Neural cell (in vitro differentiated cells): Measurements from ENCODE around the gene WTAP. TPM values are rescaled to one million over a fixed set of nuclear protein-coding genes. Genes with fewer than 3 reads are reported as not detected.

Experiments used
- H2AFZ ChIP-seq: fragments of 200-600, 300-800 bp; sonication (generic), shearing (Covaris generic); 2 replicates; pipeline ENCODE4 v1.6.0; 2014; ENCODE audit warnings: low read depth, mild to moderate bottlenecking, antibody characterized with exemption, low read length, moderate library complexity
- H3F3A ChIP-seq: fragments of 200-600 bp; shearing (Covaris generic); 2 replicates; pipeline ENCODE4 v1.6.1; 2016; ENCODE audit warnings: mild to moderate bottlenecking, moderate library complexity, mixed read lengths, antibody characterized with exemption, low read length; ENCODE audit not compliant: insufficient read depth, poor library complexity, severe bottlenecking
- H3K27ac ChIP-seq: fragments of 200-600, 300-800 bp; sonication (generic), shearing (Covaris generic); 2 replicates; pipeline ENCODE4 v1.5.1; 2014; ENCODE audit warnings: mild to moderate bottlenecking, low read length, moderate library complexity
- H3K27me3 ChIP-seq: fragments of 300-800, 200-600 bp; sonication (generic), shearing (Covaris generic); 2 replicates; pipeline ENCODE4 v1.6.0; 2014; ENCODE audit warnings: mild to moderate bottlenecking, low read depth, low read length, moderate library complexity; ENCODE audit not compliant: insufficient read depth
- H3K36me3 ChIP-seq: fragments of 300-800, 200-600 bp; sonication (generic), shearing (Covaris generic); 2 replicates; pipeline ENCODE4 v1.5.1; 2014; ENCODE audit warnings: mild to moderate bottlenecking, antibody characterized with exemption, low read length, moderate library complexity; ENCODE audit not compliant: insufficient read depth
- H3K4me2 ChIP-seq: fragments of 300-800, 200-600 bp; sonication (generic), shearing (Covaris generic); 2 replicates; pipeline ENCODE4 v1.6.0; 2014; ENCODE audit warnings: mild to moderate bottlenecking, low read length
- H3K4me3 ChIP-seq: fragments of 300-800, 200-600 bp; sonication (generic), shearing (Covaris generic); 2 replicates; pipeline ENCODE4 v1.5.1; 2014; ENCODE audit warnings: mild to moderate bottlenecking, low read length, moderate library complexity
- H3K79me2 ChIP-seq: fragments of 200-600 bp; shearing (Covaris generic); replicated peaks from 2 replicates; pipeline ENCODE4 v1.6.0; 2014; ENCODE audit warnings: mild to moderate bottlenecking, low read length, moderate library complexity; ENCODE audit not compliant: insufficient read depth
- H3K9ac ChIP-seq: fragments of 300-800, 200-600 bp; sonication (generic), shearing (Covaris generic); 2 replicates; pipeline ENCODE4 v1.6.1; 2016; ENCODE audit warnings: mild to moderate bottlenecking, low read length, mixed read lengths
- H3K9me2 ChIP-seq: fragments of 200-600 bp; shearing (Covaris generic); 2 replicates; pipeline ENCODE4 v1.6.1; 2016; ENCODE audit warnings: mild to moderate bottlenecking, low read length, mixed read lengths; ENCODE audit not compliant: insufficient read depth
- H3K9me3 ChIP-seq: fragments of 200-600, 300-800 bp; sonication (generic), shearing (Covaris generic); 2 replicates; pipeline ENCODE4 v1.6.1; 2016; ENCODE audit warnings: mild to moderate bottlenecking, mixed run types, low read length, moderate library complexity, mixed read lengths
- H4K20me1 ChIP-seq: fragments of 200-600 bp; shearing (Covaris generic); 2 replicates; pipeline ENCODE4 v1.6.1; 2016; ENCODE audit warnings: mild to moderate bottlenecking, mixed run types; ENCODE audit not compliant: insufficient read depth
- CTCF ChIP-seq: fragments of 450-650 bp; IDR thresholded peaks from 2 replicates; pipeline ENCODE4 v1.5.1; 2014; ENCODE audit warnings: antibody characterized with exemption, mild to moderate bottlenecking, moderate library complexity; ENCODE audit not compliant: poor library complexity, severe bottlenecking
- EP300 ChIP-seq: fragments of 450-650 bp; conservative IDR thresholded peaks from 2 replicates; pipeline ENCODE4 v1.6.1; 2014; ENCODE audit warnings: antibody characterized with exemption, mild to moderate bottlenecking, moderate library complexity; ENCODE audit not compliant: poor library complexity, severe bottlenecking
- EZH2 ChIP-seq: fragments of 200-600, 300-800 bp; shearing (Covaris generic), sonication (generic); IDR thresholded peaks from 2 replicates; pipeline ENCODE4 v1.6.1; 2014; ENCODE audit warnings: antibody characterized with exemption, low read length, borderline replicate concordance, mild to moderate bottlenecking; ENCODE audit not compliant: insufficient read depth, poor library complexity, severe bottlenecking
- MXI1 ChIP-seq: fragments of 450-650 bp; conservative IDR thresholded peaks from 2 replicates; pipeline ENCODE4 v1.6.1; 2014; ENCODE audit warnings: antibody characterized with exemption, mild to moderate bottlenecking; ENCODE audit not compliant: poor library complexity, severe bottlenecking
- POLR2AphosphoS5 ChIP-seq: IDR thresholded peaks from 2 replicates; pipeline ENCODE4 v1.6.1; 2012
- RAD21 ChIP-seq: fragments of 450-650 bp; conservative IDR thresholded peaks from 2 replicates; pipeline ENCODE4 v1.6.1; 2014; ENCODE audit warnings: antibody characterized with exemption, mild to moderate bottlenecking, moderate library complexity
- SMC3 ChIP-seq: fragments of 450-650 bp; conservative IDR thresholded peaks from 2 replicates; pipeline ENCODE4 v1.6.1; 2014; ENCODE audit warnings: antibody characterized with exemption, mild to moderate bottlenecking, moderate library complexity; ENCODE audit not compliant: poor library complexity
- TAF1 ChIP-seq: IDR thresholded peaks from 2 replicates; pipeline ENCODE4 v1.6.1; 2012; ENCODE audit warnings: low read depth
- polyA plus RNA-seq: library from polyadenylated mRNA; depleted of rRNA; stranded (reverse); fragments of >200 nt; gene quantifications from 2 replicates; pipeline ENCODE4 v1.2.3, GENCODE V29; 2014
- TF ChIP-seq, protein P1 (sequence below): IDR thresholded peaks from 2 replicates; pipeline ENCODE4 v1.6.1; 2012; ENCODE audit warnings: borderline replicate concordance

The WTAP gene
- polyA plus RNA-seq, 1 donor from 2014 or later = 94.1 TPM

DNA sequence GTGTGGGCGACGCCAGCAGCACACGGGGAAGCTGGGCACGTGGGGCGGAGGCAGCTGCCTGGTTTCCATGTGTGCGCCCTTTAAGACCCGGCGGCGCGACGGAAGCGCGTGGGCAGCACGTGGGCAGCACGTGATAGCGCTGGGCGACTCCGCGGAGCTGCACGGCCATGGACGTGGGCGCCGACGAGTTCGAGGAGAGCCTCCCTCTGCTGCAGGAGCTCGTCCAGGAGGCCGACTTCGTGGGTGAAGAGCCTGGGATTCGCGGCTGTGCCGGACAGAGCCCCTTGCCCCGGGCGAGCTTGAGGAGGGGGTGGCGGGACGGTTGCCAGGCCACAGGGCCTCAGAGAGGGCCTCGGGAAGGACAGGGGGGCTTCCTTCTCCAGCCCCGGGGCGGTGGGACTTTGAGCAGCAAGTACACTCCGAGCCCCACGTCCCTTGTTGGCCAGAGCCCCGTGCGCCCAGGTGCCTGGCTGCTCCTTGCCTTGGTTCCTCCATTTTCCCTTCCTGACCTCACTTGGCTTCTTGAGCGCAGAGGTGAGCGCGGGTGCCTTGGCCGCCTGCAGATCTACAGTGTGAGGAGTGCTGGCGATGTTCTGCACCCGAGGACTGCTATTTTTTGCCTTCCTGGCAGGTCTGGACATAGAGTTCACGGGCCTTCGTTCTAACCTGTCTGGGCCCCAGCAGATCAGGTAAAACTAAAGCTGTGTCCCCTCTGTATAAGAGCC is 73.0 kb downstream of the WTAP start, which contains the start of gene PNLDC1:
TSS of gene PNLDC1 (plus strand) at position 136 of the 725 bp plus-strand sequence. CDS start at position 168, 32 bp downstream.
- Histone ChIP-seq H3K4me2 (no peak within 1 kb of the TSS), H3K27me3 (no peaks in the 10 kb centered on the region), H4K20me1 (no peaks in the 10 kb centered on the region), H3F3A (no peaks in the 10 kb centered on the region), H3K9me3 (no peaks in the 10 kb centered on the region), H2AFZ (no peak within 1 kb of the TSS), H3K27ac (no peak within 1 kb of the TSS), H3K4me3 (no peak within 1 kb of the TSS), H3K79me2 (no peaks in the 10 kb centered on the region), H3K9ac (no peak within 1 kb of the TSS), H3K36me3 (no peaks in the 10 kb centered on the region), H3K9me2 (no peaks in the 10 kb centered on the region)
- TF ChIP-seq TAF1 (no peak), POLR2AphosphoS5 (no peak), SMC3 (no peak), EP300 (no peak), CTCF (no peak), MXI1 (no peak), EZH2 (no peak), RAD21 (no peak)
- TF ChIP-seq, protein P1, sequence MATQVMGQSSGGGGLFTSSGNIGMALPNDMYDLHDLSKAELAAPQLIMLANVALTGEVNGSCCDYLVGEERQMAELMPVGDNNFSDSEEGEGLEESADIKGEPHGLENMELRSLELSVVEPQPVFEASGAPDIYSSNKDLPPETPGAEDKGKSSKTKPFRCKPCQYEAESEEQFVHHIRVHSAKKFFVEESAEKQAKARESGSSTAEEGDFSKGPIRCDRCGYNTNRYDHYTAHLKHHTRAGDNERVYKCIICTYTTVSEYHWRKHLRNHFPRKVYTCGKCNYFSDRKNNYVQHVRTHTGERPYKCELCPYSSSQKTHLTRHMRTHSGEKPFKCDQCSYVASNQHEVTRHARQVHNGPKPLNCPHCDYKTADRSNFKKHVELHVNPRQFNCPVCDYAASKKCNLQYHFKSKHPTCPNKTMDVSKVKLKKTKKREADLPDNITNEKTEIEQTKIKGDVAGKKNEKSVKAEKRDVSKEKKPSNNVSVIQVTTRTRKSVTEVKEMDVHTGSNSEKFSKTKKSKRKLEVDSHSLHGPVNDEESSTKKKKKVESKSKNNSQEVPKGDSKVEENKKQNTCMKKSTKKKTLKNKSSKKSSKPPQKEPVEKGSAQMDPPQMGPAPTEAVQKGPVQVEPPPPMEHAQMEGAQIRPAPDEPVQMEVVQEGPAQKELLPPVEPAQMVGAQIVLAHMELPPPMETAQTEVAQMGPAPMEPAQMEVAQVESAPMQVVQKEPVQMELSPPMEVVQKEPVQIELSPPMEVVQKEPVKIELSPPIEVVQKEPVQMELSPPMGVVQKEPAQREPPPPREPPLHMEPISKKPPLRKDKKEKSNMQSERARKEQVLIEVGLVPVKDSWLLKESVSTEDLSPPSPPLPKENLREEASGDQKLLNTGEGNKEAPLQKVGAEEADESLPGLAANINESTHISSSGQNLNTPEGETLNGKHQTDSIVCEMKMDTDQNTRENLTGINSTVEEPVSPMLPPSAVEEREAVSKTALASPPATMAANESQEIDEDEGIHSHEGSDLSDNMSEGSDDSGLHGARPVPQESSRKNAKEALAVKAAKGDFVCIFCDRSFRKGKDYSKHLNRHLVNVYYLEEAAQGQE = no peak

DNA sequence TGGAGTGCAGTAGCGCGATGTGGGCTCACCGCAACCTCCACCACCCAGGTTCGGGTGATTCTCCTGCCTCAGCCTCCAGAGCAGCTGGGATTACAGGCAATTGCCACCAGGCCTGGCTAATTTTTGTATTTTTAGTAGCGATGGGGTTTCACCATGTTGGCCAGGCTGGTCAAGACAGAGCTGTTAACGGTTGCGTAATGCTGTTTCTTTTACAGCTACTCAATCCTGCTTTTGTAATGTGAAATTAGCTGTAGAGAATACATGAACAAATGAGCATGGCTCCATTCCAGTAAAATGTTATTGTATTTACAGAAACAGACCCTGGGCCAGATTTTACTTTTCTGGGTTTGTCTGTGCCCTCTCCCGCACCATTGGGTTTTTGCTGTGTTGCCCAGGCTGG is 74.6 kb downstream of the WTAP start:
- Histone ChIP-seq H3K79me2 (no peaks in the 10 kb centered on the region), H3K27me3 (no peaks in the 10 kb centered on the region), H3K36me3 (no peaks in the 10 kb centered on the region), H2AFZ (no peak overlapping the region), H3F3A (no peaks in the 10 kb centered on the region), H3K9me2 (no peaks in the 10 kb centered on the region), H4K20me1 (no peaks in the 10 kb centered on the region), H3K4me3 (no peak overlapping the region), H3K4me2 (no peak overlapping the region), H3K9ac (no peak overlapping the region), H3K27ac (no peak overlapping the region), H3K9me3 (no peaks in the 10 kb centered on the region)
- TF ChIP-seq, protein P1 = no peak
- TF ChIP-seq EZH2 (no peak), MXI1 (no peak), TAF1 (no peak), RAD21 (no peak), EP300 (no peak), CTCF (no peak), SMC3 (no peak), POLR2AphosphoS5 (no peak)
